Measurements from ENCODE around the gene DUOXA2.
"Not testable (repeated sequence)": the region's sequence is repeated elsewhere in the genome, so short reads cannot be mapped to it uniquely, and the experiment has no call there.

GRCh38 chr15:45082412-45082811 is 31.7 kb upstream of the DUOXA2 start:
- TF ChIP-seq CTCF (optimal IDR thresholded peaks at IDR 0.05 in 1 of 3, IDR thresholded peaks at IDR 0.05 in 1 of 3, conservative IDR thresholded peaks at IDR 0.05 in 1 of 3; ENCODE audit: extremely low read depth in 1 of 3, insufficient read depth in 2 of 3, low read length in 3 of 3); EZH2 (IDR thresholded peaks at IDR 0.05; ENCODE audit: low read length): not testable (repeated sequence)

All from keratinocyte (primary cell).